AG09319 (cell line): ENCODE results near the gene NHLH2.

Source experiments
- DNase-seq: peaks from one replicate; pipeline ENCODE4 v3.0.0-alpha.2; 2010; ENCODE audit warnings: low read depth; ENCODE audit errors: extremely low read depth
- TF ChIP-seq, protein P1 (sequence below): IDR thresholded peaks from 2 replicates; pipeline ENCODE4 v1.5.1; 2011; ENCODE audit warnings: low read depth, mild to moderate bottlenecking, inconsistent platforms, low read length, moderate library complexity

NHLH2 gene

DNA sequence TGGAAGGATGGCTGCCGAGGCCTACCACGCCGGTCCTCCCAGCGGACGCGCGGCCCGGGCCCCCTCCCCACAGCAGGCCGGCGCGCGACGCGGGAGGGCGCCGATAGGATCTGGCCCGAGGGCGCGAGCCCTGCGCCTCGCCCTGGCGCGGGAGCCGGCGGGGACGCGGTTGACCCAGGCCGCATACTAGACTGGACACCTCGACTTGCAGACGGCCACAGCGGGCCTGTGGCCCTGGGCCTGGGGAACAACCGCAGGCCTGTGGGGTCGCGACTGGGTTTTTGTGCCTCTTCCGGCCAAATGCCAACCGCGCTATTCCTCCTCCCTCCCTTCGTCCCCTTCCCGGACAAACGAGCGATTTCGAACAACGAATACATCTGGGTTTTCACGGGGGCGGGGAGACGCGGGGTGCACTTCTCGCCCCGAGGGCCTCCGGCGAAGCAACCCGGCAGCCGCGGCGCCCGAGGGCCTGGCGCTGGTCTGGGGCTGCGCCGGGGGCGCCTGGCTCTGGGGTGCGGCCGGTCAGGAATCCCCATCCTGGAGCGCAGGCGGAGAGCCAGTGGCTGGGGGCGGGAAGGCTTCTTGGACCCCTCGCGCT is 2.4 kb downstream of the NHLH2 start:
- no peak for DNase-seq
- TF ChIP-seq, protein P1, sequence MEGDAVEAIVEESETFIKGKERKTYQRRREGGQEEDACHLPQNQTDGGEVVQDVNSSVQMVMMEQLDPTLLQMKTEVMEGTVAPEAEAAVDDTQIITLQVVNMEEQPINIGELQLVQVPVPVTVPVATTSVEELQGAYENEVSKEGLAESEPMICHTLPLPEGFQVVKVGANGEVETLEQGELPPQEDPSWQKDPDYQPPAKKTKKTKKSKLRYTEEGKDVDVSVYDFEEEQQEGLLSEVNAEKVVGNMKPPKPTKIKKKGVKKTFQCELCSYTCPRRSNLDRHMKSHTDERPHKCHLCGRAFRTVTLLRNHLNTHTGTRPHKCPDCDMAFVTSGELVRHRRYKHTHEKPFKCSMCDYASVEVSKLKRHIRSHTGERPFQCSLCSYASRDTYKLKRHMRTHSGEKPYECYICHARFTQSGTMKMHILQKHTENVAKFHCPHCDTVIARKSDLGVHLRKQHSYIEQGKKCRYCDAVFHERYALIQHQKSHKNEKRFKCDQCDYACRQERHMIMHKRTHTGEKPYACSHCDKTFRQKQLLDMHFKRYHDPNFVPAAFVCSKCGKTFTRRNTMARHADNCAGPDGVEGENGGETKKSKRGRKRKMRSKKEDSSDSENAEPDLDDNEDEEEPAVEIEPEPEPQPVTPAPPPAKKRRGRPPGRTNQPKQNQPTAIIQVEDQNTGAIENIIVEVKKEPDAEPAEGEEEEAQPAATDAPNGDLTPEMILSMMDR: no peak

DNA sequence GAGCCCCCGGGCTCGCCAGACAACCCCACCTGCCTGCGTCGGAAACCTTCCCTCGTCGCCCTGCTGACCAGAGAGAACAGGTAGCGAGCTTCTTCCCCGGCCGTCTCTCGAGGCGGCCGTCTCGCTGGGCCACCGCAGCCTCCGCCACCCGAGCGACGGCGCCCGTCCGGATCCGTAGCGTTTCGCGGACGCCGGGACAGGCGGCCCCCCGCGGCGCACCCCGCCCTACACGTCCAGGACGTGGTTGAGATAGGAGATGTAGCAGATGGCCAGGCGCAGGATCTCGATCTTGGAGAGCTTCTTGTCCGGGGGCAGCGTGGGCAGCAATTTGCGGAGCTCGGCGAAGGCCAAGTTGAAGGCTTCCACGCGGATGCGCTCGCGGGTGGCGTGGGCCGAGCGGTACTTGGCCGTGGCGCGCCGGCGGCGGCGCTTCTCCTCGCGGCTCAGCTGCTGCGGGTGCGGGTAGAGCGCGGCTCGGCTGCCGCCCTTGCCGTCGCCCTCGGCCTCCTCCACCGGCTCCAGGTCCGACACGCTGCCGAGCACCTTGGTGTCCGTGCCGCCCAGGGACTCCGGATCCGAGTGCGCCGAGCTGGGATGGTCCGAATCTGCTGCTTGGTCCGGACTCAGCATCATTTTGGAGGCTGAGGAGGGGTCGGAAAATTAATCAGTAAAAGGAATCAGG is 3.0 kb downstream of the NHLH2 start:
- TF ChIP-seq, protein P1: no peak
- DNase-seq: no peak

DNA sequence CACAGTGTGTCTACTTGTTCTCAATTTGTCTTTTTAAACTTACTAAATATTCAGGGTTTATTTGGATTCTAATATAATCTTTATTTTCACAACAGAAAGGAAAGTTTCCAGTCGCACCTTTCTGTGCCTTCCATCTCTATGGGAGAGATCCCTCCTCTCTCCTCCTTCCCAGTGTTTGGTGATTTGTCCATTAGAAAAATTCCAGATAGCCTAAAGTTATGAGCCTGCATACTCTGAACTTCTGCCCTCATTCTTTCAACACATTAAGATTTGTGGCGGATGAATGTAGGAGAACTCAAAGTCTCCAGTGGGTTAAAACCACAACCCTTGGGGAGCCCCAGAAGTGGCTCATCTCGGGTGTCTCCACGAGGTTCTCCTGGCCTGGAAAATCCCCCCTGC is 3.6 kb downstream of the NHLH2 start:
- DNase-seq: no peak
- TF ChIP-seq, protein P1: no peak

GRCh38 chr1:115833856-115834255 is 7.1 kb downstream of the NHLH2 start:
- no peak for DNase-seq
- TF ChIP-seq, protein P1: no peak

DNA sequence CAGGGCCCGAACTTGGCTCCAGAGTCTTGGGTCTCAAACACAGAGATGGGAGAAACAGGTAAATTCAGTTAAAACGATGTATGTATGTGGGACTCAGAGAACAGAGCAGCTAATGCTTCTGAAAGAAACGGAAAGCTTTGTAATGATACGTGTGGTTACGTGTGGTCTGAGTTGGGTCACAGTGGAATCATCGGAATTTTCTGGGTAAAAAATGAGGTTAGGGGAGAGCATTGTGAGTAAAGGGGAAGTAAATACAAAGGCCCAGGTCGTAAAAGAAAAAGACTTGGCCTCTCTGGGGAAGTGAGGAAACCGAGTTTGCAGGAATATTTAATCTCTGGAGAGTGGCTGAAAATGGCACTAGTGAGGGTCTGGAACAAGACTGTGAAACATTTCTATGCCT is 8.3 kb downstream of the NHLH2 start:
- no peak for DNase-seq
- TF ChIP-seq, protein P1: no peak

DNA sequence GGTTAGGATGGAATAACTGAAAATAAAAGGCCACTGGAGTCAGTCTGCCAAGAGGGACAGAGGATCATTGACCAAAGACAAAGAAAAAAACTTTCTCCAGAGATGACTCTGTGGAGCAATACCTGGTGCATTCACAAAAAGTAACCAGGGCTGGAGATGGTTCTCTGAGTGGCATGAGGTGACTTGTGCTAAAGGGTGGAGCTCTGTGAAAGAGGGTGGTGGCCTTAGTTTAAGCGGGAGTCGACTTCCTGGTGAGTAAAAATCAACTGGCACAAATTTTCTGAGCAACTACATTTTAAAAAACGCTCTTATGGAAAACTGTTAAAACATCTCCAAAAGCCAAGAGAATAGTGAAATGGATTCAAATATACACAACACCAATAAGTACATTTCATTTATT is 10.0 kb downstream of the NHLH2 start:
- DNase-seq: no peak
- TF ChIP-seq, protein P1: no peak

DNA sequence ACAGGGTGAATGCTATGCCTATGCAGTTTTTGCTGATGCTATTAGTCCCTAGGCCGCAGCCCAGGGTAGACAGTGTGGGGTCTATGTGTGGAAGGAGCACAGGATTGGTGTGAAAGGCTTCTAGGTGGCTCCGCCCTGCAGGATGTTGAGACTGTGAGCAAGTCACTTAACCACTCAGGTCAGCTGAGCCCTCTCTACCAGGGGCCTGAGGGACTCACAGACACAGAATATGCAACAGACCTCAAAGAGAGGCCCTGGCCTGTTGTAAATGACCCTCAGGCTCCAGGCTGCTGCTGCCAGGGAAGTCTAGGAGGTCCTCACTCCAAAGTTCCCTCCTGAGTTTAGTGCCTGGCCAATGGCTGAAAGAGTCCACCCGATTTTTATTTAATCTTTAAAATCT is 11.0 kb downstream of the NHLH2 start:
- no peak for DNase-seq
- TF ChIP-seq, protein P1: no peak
